NT2/D1 (cell line): ENCODE measurements around the gene TMEM117.

Experiments used
- SUZ12 ChIP-seq: IDR thresholded peaks from 2 replicates; pipeline ENCODE4 v1.6.1; 2011; ENCODE audit not compliant: insufficient read length, insufficient read depth; ENCODE audit errors: extremely low read depth
- YY1 ChIP-seq: IDR thresholded peaks from 2 replicates; pipeline ENCODE4 v1.6.1; 2011; ENCODE audit not compliant: insufficient read length, insufficient read depth
- ZNF274 ChIP-seq: IDR thresholded peaks from 2 replicates; pipeline ENCODE4 v1.6.1; 2011; ENCODE audit warnings: mild to moderate bottlenecking, low read depth, low read length

DNA sequence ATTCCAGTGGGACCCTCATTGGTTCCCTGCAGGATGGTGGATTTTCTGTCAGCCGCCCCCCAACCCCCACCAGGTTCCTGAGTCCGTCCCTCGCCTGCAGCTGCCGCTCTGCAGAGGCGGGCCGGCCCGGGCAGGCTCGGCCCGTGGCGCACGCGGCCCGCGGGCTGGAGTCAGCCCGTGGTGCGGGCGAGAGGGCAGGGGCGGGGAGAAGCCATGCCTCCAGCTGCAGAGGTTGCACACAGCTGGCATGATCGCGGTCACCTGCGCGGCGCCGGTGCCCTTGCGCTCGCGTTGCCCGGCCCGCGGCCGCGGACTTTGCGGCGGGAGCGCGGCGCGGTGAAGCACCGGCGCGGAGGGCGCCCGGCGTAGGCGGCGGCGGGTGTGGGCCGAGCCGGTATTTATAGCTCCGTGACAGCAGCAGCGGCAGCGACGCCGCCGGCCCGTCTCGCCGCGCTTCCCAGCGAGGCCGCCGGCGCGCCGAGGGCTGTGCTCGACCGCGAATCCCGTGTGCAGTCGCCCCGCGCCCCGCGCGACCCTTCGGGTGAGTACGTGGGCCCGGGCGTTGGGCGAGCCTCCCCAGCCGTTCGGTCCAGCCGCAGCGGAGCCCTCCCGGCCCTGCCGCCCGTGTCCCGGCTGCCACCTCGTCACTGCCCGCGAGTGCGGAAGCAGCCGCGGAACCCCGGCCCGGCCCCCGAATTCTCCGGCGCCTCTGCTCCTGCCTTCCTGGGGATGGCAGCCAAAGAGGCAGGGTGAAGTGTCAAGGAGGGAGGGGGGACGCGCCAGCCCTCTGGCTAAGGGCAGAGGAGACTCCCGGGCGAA is at the start of gene TMEM117:
- TF ChIP-seq YY1 (no peak), SUZ12 (no peak), ZNF274 (no peak)
